GM18507 (cell line): ENCODE results near the gene LTBR.

Source experiments
- DNase-seq: peaks from one replicate; pipeline ENCODE4 v3.0.0; 2011; ENCODE audit warnings: low read depth; ENCODE audit not compliant: insufficient read length; ENCODE audit errors: extremely low spot score
- FAIRE-seq: peaks from 2 replicates; lab custom pipeline; 2011; peaks lifted over from hg19 to GRCh38; lab: Jason Lieb, UNC

The LTBR gene

DNA sequence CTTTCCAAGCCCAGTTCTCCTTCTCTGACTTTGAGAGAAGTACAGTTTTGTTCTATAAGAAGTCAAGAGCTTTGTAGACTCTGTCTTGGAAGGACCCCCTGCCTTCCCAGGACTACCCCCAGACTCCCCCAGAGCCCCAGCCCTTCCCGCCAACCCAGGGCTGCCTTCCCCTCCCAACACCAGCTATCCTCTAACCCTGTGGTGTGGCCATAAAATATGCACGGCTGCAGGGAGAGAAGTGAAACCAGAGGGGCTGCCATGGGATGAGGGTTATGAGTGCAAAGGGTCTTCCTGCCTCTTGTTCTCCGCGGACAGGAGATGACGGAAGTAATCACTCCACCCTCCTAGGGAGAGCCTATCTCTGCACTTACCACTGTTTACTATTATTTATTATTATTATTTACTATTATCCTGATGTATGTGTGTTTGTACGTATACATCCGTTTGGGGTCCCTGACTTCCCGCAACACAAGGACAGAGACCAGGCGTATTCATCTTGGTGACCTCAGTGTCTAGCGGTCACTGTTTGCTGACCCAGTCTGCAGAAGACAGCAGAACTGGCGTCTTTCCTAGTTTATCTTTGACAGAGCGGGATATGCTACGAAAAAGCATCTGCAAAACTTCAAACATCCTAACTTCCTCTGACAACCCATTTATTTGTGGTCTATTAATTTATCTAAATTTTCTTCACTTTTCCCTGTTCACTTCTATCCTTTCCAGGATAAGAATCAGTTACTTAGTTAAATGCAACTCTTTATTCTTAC is 5.1 kb upstream of the LTBR start:
- no peak for FAIRE-seq
- no peak for DNase-seq

DNA sequence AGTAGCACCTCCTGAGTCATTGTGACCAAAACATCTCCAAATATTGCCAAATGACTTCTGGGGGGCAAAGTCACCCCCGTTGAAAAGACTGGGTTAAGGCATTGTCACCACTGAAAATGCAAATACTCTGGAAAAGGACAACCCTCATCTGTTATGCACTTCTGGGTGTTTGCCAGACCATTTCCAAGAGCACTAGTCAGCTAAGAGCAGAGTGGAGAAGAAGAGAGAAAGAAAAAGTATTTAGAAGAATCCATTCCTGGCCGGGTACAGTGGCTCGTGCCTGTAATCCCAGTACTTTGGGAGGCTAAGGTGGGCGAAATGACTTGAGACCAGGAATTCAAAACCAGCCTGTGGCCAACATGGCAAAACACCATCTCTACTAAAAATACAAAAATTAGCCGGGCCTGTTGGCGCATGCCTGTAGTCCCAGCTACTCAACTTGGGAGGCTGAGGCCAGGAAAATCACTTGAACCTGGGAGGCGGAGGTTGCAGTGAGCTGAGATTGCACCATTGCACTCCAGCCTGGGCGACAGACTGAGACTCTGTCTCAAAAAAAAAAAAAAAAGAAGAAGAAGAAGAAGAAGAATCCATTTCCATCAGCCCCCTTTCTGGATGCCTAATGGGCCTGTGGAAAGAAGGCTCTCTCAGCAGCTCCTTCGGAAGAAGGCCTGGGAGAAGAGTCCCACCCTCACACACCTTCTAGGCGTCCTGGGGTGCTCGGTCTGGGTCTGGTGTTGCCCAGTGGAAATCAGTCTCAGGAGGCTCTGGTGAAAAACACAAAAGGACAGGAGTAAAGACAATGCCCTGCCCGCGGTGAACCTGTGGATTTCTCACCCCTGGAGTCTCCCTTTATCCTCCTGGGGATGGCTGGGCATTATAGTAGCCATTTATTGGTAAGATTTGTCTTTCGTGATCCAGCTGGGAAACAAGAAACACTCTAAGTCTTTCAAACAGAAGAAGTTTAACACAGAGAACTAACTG is 3.5 kb upstream of the LTBR start:
- no peak for FAIRE-seq

DNA sequence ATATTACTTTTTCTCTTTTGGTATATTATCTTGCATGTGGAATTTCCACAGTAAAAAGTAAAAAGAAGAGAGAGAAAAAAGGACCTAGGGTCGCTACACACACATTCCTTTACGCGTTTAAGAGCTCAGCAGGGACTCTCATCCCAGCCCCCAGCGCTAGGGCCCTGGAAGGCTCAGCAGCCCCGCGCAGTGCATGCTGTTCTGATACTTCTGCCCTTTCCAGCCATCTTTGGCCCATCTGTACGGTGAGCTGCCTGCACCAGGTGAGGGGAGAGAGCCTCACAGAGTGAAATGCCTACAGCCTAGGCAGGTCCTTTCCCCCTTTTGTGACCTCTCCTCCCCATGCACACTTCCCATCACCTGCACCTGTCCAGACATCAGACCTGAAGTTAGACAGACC is 1.6 kb upstream of the LTBR start:
- DNase-seq (no peak), FAIRE-seq (no peak)

More for the DNA sequence above, 3.5 kb upstream of the LTBR start:
- no peak for DNase-seq

DNA sequence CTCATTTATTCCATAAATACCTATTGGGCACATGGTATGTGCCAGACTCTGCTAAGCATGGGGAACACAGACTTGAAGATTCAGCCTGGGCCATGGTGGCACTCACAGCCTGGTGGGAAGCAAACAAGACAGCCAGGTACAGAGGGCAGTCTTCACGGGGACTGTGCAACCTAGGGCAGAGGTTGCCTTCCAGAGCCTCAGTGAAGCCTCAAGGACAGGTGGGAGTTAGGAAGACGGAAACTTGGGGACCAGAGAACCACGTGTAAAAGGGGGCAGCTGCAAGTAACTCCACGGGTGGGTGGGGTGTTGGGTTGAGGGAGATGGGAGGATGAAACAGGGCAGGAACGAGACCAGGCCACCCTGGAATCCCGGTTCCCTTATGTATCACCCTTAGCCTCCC is 980 bp upstream of the LTBR start:
- no peak for FAIRE-seq
- DNase-seq = no peak

DNA sequence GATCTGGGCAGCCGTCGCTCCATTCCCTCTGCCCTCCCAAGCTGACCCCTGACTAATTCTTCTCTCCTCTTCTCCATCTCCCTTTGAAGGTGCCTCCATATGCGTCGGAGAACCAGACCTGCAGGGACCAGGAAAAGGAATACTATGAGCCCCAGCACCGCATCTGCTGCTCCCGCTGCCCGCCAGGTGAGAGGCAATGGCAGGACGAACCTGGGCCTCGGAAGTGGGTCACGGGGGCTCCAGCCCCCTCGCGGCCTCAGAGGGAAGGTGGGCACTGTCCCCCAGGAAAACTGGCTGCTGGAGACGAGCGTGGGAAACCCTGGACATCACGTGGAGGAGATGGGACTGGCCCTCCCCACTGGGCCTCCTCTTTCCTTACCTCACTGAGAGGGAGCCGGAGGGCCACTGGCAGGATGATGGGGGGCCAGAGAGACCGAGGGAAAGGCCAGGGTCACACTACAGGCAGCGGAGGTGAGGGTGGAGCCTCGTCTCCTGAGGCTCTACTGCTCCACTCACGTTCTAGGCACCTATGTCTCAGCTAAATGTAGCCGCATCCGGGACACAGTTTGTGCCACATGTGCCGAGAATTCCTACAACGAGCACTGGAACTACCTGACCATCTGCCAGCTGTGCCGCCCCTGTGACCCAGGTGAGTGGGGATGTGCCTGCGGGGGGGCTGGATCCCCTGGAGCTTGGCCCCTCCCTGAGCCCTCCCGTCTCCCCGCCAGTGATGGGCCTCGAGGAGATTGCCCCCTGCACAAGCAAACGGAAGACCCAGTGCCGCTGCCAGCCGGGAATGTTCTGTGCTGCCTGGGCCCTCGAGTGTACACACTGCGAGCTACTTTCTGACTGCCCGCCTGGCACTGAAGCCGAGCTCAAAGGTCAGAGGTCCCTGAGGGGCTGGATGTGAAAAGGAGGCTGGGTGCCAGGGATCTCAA is 806 bp downstream of the LTBR start:
- FAIRE-seq = no peak
- DNase-seq = no peak

DNA sequence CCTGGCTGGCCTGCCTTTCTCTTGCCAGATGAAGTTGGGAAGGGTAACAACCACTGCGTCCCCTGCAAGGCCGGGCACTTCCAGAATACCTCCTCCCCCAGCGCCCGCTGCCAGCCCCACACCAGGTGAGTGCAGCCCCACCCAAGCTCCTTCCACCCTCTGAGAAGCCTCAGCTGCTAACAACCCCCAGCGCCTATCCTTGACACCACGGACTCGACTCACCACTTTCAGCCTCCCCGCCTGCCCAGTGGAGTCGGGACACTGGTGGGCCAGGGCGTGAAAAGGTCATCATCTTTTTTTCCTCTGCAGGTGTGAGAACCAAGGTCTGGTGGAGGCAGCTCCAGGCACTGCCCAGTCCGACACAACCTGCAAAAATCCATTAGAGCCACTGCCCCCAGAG is 2.1 kb downstream of the LTBR start:
- FAIRE-seq = no peak
- DNase-seq = no peak

DNA sequence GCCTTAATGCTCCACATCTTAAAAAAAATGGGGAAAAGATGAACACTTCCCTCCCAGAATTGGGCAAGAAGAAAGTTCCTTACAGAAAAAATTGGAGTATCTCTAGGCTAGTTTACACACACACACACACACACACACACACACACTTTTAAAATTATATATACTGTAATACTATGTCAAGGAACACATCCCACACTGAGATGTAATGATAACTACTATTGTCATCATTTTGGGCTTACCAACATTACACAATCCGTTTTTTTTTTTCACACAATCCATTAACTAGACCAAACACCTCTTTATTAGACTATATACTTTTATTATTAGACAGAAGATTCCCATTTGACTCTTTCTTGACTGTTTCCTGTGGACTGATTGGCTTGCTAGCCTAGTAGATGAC is 2.5 kb downstream of the LTBR start:
- FAIRE-seq = no peak

DNA sequence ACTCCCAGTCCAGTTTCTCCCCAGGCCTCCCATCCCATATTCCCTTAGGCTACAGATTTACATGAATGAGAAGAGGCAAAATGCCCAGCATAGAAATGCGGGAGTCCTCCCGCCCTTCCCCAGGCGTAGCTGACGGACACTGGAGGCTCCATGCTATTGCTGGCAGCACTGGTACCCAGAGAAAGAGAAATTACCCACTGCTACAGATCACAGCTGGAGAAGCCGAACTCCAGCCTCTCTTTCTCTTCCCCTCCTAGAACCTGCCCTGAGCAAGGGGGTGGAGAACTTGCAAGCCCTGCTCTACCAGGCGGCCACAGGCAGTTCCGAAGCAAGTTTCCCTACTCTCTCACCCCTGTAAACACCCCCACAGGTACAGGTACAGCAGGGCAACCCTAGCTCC is 3.6 kb downstream of the LTBR start:
- FAIRE-seq (no peak), DNase-seq (no peak)

More for the DNA sequence above, 2.5 kb downstream of the LTBR start:
- no peak for DNase-seq

DNA sequence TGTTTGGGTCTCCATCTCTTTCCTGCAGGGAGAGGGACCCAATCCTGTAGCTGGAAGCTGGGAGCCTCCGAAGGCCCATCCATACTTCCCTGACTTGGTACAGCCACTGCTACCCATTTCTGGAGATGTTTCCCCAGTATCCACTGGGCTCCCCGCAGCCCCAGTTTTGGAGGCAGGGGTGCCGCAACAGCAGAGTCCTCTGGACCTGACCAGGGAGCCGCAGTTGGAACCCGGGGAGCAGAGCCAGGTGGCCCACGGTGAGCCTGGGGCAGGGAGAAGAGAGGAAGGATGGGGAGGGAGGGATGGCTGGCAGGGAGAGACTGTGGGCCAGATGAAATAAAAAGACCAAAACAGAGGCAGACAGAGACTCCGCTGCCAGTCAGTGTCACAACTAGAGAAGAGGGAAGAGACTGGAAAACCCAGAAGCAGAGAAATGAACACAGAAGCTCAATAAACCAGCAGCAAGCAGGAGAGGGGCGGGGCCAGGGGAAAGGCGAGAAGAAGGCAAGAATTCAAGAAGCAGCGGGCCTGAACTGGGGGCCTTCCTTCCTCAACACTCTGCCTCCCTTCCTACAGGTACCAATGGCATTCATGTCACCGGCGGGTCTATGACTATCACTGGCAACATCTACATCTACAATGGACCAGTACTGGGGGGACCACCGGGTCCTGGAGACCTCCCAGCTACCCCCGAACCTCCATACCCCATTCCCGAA is 6.3 kb downstream of the LTBR start:
- FAIRE-seq (no peak), DNase-seq (no peak)

DNA sequence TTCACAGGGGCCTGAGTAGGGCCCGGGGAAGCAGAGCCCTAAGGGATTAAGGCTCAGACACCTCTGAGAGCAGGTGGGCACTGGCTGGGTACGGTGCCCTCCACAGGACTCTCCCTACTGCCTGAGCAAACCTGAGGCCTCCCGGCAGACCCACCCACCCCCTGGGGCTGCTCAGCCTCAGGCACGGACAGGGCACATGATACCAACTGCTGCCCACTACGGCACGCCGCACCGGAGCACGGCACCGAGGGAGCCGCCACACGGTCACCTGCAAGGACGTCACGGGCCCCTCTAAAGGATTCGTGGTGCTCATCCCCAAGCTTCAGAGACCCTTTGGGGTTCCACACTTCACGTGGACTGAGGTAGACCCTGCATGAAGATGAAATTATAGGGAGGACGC is 7.1 kb downstream of the LTBR start:
- DNase-seq = no peak
- FAIRE-seq = no peak

DNA sequence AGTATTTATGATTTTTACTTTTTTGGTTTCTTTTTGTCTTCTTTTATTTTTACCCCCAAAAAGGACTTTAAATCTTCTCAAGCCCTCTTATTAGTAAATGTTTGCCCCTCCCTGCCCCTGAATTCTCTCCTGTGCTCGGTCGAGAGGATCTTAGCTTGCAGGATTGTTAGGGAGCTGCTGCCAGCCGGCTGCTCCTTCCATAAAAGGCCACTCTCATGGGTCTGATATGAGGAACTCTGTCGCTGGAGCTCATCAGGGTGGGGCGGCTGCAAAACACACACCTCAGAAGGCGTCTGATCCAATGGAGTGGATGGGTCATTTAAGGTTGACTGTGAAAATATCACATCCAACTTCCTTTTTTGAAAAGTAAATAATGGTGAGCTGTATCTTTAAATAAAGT is 8.5 kb downstream of the LTBR start:
- DNase-seq = no peak
- FAIRE-seq = no peak

DNA sequence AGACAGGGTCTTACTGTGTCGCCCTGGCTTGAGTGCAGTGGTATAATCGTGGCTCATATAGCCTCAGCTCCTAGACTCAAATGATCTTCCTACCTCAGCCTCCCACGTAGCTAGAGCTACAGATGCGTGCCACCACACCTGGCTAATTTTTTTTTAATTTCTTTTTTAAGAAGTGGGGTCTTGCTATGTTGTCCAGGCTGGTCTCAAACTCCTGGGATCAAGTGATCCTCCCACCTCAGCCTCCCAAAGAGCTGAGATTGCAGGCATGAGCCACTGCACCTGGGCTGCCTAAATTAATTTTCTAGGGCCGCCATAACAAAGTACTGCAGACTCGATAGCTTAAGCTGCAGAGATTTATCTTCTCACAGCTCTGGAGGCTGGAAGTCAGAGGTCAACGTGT is 9.1 kb downstream of the LTBR start:
- no peak for FAIRE-seq

DNA sequence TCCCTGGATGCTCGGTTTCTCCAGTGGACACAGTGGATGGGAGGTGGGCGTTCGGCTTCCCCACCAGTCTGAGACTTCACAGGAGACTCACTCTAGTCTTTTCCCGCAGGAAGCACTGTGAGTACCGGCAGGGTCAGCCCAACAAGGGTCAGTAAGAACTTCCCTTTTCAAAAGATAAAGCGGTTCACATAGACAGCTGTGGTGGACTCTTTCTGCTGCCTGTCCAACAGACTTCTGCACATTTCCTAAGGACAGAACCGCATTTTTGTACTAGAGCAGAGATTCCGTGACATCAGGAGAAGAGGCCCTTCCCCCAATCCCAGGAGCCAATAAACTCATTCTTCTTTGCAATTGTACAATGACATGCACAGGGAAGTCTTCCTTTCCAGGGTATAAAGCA is 10.4 kb downstream of the LTBR start:
- DNase-seq (no peak), FAIRE-seq (no peak)

More for the DNA sequence above, 9.1 kb downstream of the LTBR start:
- DNase-seq = no peak

DNA sequence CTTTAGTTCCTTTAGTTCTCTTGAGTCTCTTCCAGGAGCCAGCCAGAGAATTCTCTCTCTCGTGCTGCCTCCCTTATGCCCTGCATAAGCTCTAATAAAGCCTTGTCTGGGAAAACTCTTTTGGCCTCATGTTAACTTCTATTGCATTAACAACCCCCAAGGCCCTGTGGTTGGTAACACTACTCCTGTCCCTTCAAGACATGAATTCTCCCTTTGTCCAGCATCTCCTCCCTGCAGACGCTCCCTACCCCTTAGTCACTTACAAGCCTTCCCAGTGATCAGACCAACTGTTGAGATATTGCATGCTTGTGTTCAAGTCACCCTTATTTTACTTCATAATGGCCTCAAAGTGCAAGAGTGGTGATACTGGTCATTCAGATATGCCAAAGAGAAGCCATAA is 12.1 kb downstream of the LTBR start:
- no peak for DNase-seq
- no peak for FAIRE-seq

DNA sequence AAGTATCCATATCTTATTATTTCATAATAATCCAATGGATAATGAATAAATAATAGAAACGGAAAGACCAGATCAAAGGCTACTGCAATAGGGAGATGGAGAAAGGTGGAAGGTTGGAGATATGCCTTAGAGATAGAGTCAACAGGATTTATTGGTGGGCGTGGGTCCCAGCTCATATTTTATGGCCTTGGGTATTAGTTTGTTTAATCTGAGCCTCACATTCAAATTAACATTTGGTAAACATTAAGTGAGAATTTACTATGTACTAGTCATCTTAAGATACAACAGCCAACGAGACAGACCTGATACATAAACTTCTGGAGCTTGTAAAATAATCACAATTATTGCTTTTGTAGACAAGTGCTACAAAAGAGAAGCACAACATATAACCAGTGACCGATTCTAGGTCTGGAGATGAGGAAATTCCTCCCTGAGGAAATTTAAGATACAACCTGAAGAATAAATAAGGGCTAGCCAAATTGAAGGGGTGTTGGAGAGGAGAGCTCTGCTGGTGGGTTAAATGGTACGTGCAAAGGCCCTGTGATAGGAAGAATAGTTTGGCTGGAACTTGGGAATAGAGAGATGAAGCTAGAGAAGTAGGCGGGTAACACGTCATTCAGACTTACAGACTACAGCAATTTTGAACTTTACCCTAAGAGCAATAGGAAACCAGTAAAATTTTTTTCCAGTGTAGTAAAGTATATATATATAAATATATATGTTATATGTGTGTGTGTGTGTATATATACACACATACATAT is 16.1 kb downstream of the LTBR start:
- DNase-seq = no peak
- FAIRE-seq = no peak

DNA sequence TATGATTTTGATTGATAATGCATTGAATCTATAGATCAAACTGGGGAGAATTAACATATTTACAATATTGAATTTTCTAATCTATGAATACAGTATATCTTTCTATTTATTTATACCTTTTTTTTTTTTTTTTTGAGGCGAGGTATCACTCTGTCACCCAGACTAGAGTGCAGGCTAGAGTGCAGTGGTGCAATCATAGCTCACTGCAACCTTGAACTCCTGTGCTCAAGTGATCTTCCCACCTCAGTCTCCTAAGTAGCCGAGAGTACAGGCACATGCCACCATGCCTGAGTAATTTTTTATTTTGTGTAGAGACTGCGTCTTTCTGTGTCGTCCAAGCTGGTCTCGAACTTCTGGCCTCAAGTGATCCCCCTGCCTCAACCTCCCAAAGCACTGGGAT is 20.4 kb downstream of the LTBR start:
- FAIRE-seq = no peak
- no peak for DNase-seq

DNA sequence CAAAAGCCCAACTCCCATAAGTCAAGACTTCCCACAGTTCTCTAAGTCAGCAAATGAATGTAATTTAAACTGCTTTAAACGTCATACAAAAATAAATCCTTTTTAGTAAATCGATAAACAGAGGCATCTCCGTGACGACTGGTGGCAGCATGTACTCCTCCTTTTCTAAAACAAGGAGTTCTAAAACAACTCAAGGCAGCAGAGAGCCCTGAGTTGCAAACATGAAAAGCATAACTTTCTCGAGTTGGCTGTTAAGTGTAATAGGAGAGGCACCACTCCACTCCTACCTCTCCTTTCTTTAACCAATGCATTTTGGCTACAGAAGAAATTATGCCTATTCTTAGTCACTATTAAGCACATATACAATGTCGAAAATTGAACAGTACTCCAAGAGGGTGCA is 22.0 kb downstream of the LTBR start:
- FAIRE-seq = no peak
- DNase-seq = no peak

DNA sequence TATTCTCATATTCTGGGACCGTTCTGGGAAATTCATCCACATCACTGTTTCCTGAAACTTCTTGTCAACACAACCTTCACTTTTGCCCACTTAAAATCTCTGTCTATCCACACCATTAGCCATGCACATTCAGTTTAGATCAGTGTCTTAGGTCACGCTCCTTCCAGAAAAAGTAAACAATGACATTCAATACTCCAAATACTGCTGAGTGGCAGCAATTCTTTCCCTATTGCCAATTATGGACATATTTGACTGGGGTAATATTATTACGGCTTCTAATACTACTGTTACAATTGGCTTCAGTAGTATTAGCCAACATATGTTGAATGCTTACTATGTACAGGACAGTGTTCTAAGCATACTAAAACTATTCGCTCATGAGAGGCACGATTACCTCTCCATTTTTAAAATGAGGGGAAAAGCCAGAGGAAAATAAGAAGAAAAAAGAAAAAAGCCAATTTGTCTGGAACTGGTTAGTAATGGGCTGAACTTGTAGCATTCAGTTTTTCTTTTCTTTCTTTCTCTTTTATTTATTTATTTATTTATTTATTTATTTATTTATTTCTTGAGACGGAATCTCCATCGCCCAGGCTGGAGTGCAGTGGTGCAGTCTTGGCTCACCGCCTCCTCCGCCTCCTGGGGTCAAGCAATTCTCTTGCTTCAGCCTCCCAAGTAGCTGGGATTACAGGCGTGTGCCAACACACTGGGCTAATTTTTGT is 23.4 kb downstream of the LTBR start:
- no peak for FAIRE-seq
- no peak for DNase-seq
